Pancreas (tissue), 10 donors: Measurements from ENCODE around the gene AKR1C1. TPM values are rescaled to one million over a fixed set of nuclear protein-coding genes. Genes with fewer than 3 reads are reported as not detected.
"Not testable (repeated sequence)": the region's sequence is repeated elsewhere in the genome, so short reads cannot be mapped to it uniquely, and the experiment has no call there.

Experiments
- ATAC-seq, 4 donors: fragments of 200-7000 bp; cut with Tn5 transposase; one replicate each; pipeline versions ENCODE4 v1.8.0 to v1.9.1; 2020; ENCODE audit warnings: mild to moderate bottlenecking in 4 of 4, moderate library complexity in 4 of 4
- DNase-seq, 6 donors: peaks; one replicate each; pipeline ENCODE4 v3.0.0-alpha.2; 2020
- FAIRE-seq: peaks from 2 replicates; lab custom pipeline; 2012; peaks lifted over from hg19 to GRCh38; lab: Jason Lieb, UNC
- H3K27ac ChIP-seq, 4 donors: fragments of 200-600 bp; sonication (generic); 1 replicate in 3 of 4; 2 replicates in 1 of 4; pipeline versions ENCODE4 v1.5.0 to v1.8.0; 2020
- H3K27me3 ChIP-seq, 4 donors: fragments of 200-600 bp; one replicate each; pipeline ENCODE4 v1.8.0; 2021
- H3K36me3 ChIP-seq, 3 donors: fragments of 200-600 bp; sonication (generic) in 1 of 3; one replicate each; pipeline versions ENCODE4 v1.5.0 to v1.8.0; 2020 to 2021
- H3K4me1 ChIP-seq, 3 donors: fragments of 200-600 bp; one replicate each; pipeline ENCODE4 v1.8.0; 2021
- H3K4me3 ChIP-seq, 4 donors: fragments of 200-600 bp; sonication (generic) in 2 of 4; one replicate each; pipeline versions ENCODE4 v1.5.0 to v1.8.0; 2020 to 2021
- H3K9me3 ChIP-seq, 4 donors: fragments of 200-600 bp; one replicate each; pipeline ENCODE4 v1.8.0; 2021
- WGBS, 2 donors: extraction: QIAGEN DNeasy Blood & Tissue Kit; methylation state at CpG; one replicate each; pipeline ENCODE4 v1.1.7; 2013; 5-methylcytosine and 5-hydroxymethylcytosine counted together
- intact Hi-C, 3 donors: fragments of 100-400 bp; cut with DNase I; formaldehyde crosslinking; loops; one replicate each; pipeline versions ENCODE4 v1.11.1 to v1.14.2; 2022
- polyA plus RNA-seq, 2 donors: library from polyadenylated mRNA; stranded (reverse); fragments of 200-250 nt; gene quantifications; one replicate each; pipeline ENCODE4 v1.2.3, GENCODE V29; 2013
- total RNA-seq, 6 donors: library from RNA; stranded (reverse); fragmentation: NEBNext Ultra II Directional in 4 of 6; extraction: Animal tissue kit (Norgen Biotek cat#: 25700) in 4 of 6; gene quantifications; one replicate each; pipeline versions ENCODE4 v1.2.1 to v1.2.4, GENCODE V29; 2021 to 2023
- TF ChIP-seq, protein P1 (sequence below), 4 donors: fragments of 200-600 bp; sonication (generic) in 3 of 4; IDR thresholded peaks; one replicate each; pipeline versions ENCODE4 v1.5.0 to v1.8.0; 2021; ENCODE audit warnings: antibody characterized with exemption in 4 of 4
- donor health status: healthy with polysubstance abuse.
- donor health status: DM: no; HTN: no; CAD: no; lungs with moderate emphysema.
- donor health status: DM: no; HTN: no; CAD: no.
- donor health status: control.
- donor health status: control.
- donor health status: Bipolar disorder and iron deficiency.
- donor health status: DM: yes; HTN: yes; CAD: no.
- donor health status: DM: no; HTN: no; CAD: no.
- donor health status: DM: no; HTN: no; CAD: no.
- donor health status: DM: yes; HTN: yes; CAD: no.

Gene AKR1C1
- total and polyA plus RNA-seq, 8 donors: 4.1 to 17.4 (median 9.1) TPM

DNA sequence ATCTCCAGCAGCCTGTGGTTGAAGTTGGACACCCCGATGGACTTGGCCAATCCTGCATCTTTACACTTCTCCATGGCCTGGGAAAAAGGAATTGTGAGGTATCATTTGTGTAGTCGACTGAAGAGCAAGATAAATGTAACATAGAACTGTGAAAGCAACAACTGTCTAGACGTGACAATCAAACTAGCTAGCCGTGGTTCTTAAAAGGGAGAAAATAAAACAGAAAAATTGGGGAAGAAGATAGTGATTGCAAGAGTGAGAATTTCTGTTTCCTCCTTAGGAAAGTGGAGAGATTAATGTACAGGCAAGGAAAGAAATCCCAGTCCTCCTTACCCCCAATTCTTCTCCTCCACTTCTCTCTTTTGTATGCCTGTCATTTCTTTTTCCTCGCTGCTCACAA, 35.5 kb downstream of the AKR1C1 start:
- Histone ChIP-seq H3K27me3 (no peaks in the 10 kb centered on the region), H3K36me3 (no peaks in the 10 kb centered on the region), H3K4me1 (no peaks in the 10 kb centered on the region), H3K9me3 (no peaks in the 10 kb centered on the region), H3K4me3 (no peak overlapping the region), H3K27ac (no peak overlapping the region)
- intact Hi-C loops: no loop called here
- WGBS, 2 donors: 88 to 89% methylated on average over 5 of the region's 5 CpGs
- TF ChIP-seq, protein P1, sequence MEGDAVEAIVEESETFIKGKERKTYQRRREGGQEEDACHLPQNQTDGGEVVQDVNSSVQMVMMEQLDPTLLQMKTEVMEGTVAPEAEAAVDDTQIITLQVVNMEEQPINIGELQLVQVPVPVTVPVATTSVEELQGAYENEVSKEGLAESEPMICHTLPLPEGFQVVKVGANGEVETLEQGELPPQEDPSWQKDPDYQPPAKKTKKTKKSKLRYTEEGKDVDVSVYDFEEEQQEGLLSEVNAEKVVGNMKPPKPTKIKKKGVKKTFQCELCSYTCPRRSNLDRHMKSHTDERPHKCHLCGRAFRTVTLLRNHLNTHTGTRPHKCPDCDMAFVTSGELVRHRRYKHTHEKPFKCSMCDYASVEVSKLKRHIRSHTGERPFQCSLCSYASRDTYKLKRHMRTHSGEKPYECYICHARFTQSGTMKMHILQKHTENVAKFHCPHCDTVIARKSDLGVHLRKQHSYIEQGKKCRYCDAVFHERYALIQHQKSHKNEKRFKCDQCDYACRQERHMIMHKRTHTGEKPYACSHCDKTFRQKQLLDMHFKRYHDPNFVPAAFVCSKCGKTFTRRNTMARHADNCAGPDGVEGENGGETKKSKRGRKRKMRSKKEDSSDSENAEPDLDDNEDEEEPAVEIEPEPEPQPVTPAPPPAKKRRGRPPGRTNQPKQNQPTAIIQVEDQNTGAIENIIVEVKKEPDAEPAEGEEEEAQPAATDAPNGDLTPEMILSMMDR (IDR thresholded peaks at IDR 0.05): no peak
- no peak for ATAC-seq
- FAIRE-seq: no peak
- no peak for DNase-seq

DNA sequence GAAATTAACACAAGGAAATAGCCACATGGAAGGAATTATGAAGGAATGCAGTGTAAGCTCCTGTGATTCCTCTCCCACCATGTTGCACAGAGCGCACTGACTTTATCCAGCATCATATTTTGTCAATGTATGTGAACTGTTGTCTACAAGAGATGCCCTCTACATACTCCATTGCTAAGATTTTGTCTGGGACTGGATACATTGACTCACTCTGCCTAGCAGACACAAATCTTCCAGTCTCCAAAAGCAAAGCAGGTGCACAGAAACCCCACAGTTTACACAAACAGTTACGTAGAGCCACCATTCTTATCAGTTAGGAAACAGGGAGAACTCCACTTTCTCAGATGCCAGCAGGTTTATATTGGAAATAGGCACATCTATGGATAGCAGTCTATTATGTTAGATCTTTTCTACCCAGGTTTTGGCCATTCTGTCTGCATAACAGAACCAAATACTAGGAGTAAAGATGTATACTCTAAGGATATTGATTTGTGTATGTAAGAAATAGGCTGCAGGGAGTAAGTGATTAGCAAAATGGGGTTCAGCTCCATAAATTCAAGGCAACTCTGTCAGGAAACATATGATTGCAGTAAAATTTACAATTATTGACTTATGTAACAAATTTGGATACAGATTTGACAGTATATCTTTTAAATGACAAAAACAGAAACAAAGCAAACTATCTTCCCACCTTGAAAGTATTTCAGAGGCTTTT, 39.0 kb downstream of the AKR1C1 start:
- no peak overlapping the region for H3K4me3 ChIP-seq
- FAIRE-seq: no peak
- TF ChIP-seq, protein P1 (IDR thresholded peaks at IDR 0.05): no peak
- H3K9me3 ChIP-seq: no peaks in the 10 kb centered on the region
- no peaks in the 10 kb centered on the region for H3K27me3 ChIP-seq
- H3K4me1 ChIP-seq: no peaks in the 10 kb centered on the region
- H3K27ac ChIP-seq: no peak overlapping the region
- no peak for ATAC-seq
- no peak for DNase-seq
- H3K36me3 ChIP-seq: no peaks in the 10 kb centered on the region
- intact Hi-C loops: no loop called here
- WGBS, 2 donors: 80 to 83% methylated on average over 2 of the region's 2 CpGs

DNA sequence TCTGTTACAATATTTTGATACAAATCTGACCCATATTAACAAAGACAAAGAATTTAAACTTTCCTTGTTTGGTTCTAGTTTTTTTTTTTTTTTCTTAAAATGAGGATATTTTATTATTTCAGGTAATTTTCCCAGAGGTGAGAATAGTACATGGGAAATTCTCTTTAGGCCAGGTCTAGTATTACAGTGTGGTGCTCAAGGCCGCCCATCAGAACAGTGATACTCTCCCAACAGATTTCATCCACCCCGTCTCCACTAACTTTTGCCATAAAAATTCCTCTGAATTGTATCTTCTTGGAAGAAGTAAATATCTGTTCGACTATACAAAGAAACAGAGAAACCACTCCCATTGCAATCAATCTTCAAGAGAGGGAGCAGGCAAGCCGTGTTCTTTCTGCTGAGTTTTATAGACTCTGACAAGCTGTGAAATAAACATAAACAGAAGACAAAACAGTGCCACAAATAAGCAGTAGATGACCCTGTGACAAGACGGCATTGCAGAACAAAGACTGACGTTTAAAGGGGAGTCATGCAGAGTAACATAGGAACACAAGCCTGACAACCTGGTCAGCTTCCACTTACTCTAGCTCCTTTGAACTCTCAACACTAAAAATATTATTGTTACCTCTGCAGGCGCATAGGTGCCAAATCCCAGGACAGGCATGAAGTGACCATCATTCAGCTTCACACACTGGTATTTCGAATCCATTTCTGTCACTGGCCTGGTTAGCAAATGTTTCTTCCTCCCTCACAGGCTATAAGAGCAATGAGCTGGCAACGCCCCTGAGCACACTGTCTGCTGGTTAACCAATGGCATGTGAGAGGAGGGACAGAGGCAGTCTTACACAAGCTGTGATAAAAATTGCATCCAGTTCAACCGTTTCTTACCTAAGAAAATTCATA, 40.2 kb downstream of the AKR1C1 start, which contains the start of gene AKR1C2:
TSS of gene AKR1C2 (minus strand) at position 731 of the 903 bp plus-strand sequence. CDS start at position 709, 22 bp downstream.
- H3K36me3 ChIP-seq, H3K4me1 ChIP-seq, H3K27me3 ChIP-seq, DNase-seq, H3K9me3 ChIP-seq, H3K27ac ChIP-seq, intact Hi-C loops: not testable (repeated sequence)
- peak; percentile 93 for FAIRE-seq
- 49 to 61% methylated on average over 7 of the region's 10 CpGs for WGBS, 2 donors
- peak within 1 kb of the TSS in 1 of 4 donors; percentile 11 for H3K4me3 ChIP-seq
- ATAC-seq: peak; percentile 94 to 99 (median 97)

DNA sequence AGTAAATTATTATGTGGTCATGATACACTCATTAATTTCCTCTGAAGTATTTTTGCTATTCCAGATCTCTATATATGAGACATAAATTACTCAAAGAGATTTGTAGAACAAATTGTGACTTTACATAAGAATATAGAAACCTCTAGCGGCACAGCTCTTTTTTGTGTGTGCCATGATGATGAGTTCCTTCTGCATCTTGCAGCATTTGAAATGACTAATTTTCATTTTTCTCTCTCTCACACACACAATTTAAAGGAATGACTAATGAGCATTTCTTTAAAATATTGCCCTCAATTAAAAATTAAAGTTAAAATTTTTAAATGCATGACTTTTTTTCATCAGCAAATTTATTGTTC, 40.8 kb downstream of the AKR1C1 start:
- DNase-seq, intact Hi-C loops, H3K4me1 ChIP-seq, H3K4me3 ChIP-seq, H3K27me3 ChIP-seq, ATAC-seq, H3K27ac ChIP-seq, H3K9me3 ChIP-seq, H3K36me3 ChIP-seq: not testable (repeated sequence)
- peak; percentile 17 for FAIRE-seq
- 0% methylated on average over 1 of the region's 1 CpG for WGBS, 2 donors

DNA sequence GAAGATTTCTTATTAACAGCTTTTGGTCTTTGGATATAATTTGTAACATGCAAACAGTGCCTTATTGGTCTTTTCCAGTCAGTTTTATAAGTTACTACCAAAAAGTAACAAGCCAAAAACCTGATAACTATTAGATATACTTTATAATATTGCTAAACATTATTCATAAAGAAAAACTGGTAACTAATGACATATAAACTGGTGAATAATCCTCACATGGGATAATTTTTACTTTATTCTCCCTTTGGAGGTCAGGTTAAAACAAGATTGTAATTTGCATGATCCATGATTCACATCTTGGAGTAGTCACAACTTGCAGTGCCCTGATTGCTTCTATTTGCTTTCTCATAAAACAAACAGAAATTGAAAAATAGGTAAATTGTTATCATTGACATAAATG, 41.3 kb downstream of the AKR1C1 start:
- FAIRE-seq, intact Hi-C loops, H3K9me3 ChIP-seq, H3K4me3 ChIP-seq, ATAC-seq, H3K4me1 ChIP-seq, H3K27me3 ChIP-seq, H3K36me3 ChIP-seq, H3K27ac ChIP-seq, DNase-seq: not testable (repeated sequence)

DNA sequence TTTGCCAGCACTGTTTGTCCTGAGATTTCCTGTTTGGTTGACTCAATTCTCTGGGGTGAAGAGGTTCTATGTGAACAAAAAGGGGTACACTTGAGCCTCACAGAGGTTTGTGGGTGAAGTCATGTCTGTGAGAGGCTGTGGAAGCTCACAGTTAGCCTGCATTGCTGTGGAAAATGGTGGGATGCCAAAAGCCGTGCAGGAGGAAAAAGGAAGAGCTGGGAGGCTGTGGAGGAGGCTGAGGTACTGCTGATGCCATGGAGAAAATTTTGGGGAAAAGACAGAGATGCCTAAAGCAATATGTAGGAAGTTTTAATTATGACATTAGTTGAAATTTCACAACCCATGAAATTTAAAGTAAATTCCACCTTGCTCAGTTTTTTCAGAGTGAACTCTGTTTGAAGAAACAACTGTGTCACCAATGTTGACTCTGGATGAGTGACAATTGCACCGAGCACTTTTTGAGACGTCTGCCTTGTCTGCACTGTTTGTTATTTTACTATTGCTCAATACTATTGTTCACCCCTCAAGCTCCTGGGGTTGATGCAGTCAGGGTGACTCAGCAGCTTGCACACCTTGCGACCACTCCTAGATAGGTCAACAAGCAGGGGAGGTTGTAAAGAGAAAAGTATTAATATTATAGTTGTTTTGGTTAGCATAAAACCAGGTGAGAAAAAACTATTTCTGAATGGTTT, 45.8 kb downstream of the AKR1C1 start:
- DNase-seq (peak in 3 of 6 donors; percentile 3 to 31 (median 21)), ATAC-seq (peak; percentile 78 to 89 (median 84))
- H3K4me1 ChIP-seq, H3K27ac ChIP-seq, H3K4me3 ChIP-seq, intact Hi-C loops, H3K36me3 ChIP-seq, FAIRE-seq, H3K27me3 ChIP-seq, H3K9me3 ChIP-seq: not testable (repeated sequence)
- 31 to 45% methylated on average over 4 of the region's 4 CpGs for WGBS, 2 donors

DNA sequence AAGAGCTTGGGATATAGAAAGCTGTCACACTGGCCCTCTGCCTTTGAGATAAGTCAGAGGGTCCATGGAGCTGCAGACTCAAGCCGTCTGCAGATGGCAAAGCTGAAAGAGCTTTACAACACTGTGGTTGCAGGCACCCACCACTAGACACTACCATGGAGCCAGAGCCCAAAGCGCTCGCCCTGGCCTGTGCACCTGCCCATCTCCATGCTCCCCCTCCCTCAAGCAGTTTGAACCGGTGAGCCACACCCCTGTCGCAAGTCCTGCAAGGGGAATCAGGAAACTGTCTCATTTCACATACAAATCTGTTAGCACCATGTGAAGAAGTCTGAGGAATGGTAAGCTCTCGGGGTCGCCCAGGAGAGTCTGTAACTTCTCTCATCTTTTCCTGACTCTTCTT, 46.8 kb downstream of the AKR1C1 start:
- H3K4me3 ChIP-seq, H3K36me3 ChIP-seq, H3K4me1 ChIP-seq, FAIRE-seq, ATAC-seq, DNase-seq, H3K27me3 ChIP-seq, H3K9me3 ChIP-seq, H3K27ac ChIP-seq: not testable (repeated sequence)
- intact Hi-C loops: loop anchor here in 2 of 3 donors (10.0 kb wide), 1 partner anchor 275 kb away; no protein-coding TSS in a partner anchor
- 79 to 87% methylated on average over 4 to 6 of the region's 7 CpGs for WGBS, 2 donors

DNA sequence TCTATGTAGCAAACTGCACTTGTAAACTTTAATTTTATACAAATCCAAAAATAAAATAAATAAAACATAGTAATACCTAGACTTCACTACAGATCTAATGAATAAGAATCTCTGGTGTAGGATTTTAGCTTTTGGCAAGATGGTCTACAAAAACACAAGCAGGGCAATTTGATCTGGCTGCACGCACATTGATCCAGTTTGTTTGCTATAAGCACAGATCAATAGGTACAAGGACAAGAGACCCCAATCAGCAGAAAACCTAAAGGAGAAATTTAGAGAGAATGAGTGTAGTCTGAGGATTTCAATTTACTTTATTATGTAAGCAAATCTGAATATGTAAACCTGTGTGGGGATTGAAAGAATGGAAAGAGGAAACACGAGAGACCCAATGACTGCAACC, 48.2 kb downstream of the AKR1C1 start:
- not testable (repeated sequence) for ATAC-seq, H3K9me3 ChIP-seq, H3K4me1 ChIP-seq, H3K27ac ChIP-seq, H3K4me3 ChIP-seq, H3K27me3 ChIP-seq, H3K36me3 ChIP-seq, DNase-seq, FAIRE-seq
- intact Hi-C loops: loop anchor here in 2 of 3 donors (10.0 kb wide), 1 partner anchor 273 kb away; no protein-coding TSS in a partner anchor
- WGBS, 2 donors: 85 to 86% methylated on average over 2 of the region's 2 CpGs
